HCEC 1CT (cell line): ENCODE results near the gene ZCCHC8.
"Not testable (repeated sequence)": the region's sequence is repeated elsewhere in the genome, so short reads cannot be mapped to it uniquely, and the experiment has no call there.

Experiments
- DNase-seq: peaks from one replicate; pipeline ENCODE4 v3.0.0-alpha.2; 2017

ZCCHC8 gene

GRCh38 chr12:122506393-122506938 is 5.7 kb upstream of the ZCCHC8 start:
- no peak for DNase-seq

- DNase-seq: no peak
Observed at GRCh38 chr12:122505419-122506051, 4.8 kb upstream of the ZCCHC8 start.

- no peak for DNase-seq
Observed at GRCh38 chr12:122503783-122504590, 3.3 kb upstream of the ZCCHC8 start.

- no peak for DNase-seq
Observed at GRCh38 chr12:122503147-122503751, 2.5 kb upstream of the ZCCHC8 start.

- DNase-seq: no peak
Observed at GRCh38 chr12:122501489-122501989, 807 bp upstream of the ZCCHC8 start.

GRCh38 chr12:122499991-122500684 is 594 bp downstream of the ZCCHC8 start:
- peak; percentile 40 for DNase-seq

GRCh38 chr12:122495258-122495657 is 5.5 kb downstream of the ZCCHC8 start:
- DNase-seq: no peak

GRCh38 chr12:122493222-122493621 is 7.5 kb downstream of the ZCCHC8 start:
- not testable (repeated sequence) for DNase-seq

- no peak for DNase-seq
Observed at GRCh38 chr12:122491991-122492390, 8.7 kb downstream of the ZCCHC8 start.

- DNase-seq: no peak
Observed at GRCh38 chr12:122489038-122489437, 11.7 kb downstream of the ZCCHC8 start.

GRCh38 chr12:122487807-122488206 is 12.9 kb downstream of the ZCCHC8 start:
- DNase-seq: not testable (repeated sequence)

GRCh38 chr12:122486805-122487426 is 13.8 kb downstream of the ZCCHC8 start:
- DNase-seq: no peak

GRCh38 chr12:122486360-122486759 is 14.4 kb downstream of the ZCCHC8 start:
- peak; percentile 70 for DNase-seq

- DNase-seq: not testable (repeated sequence)
Observed at GRCh38 chr12:122484385-122484784, 16.3 kb downstream of the ZCCHC8 start.

- DNase-seq: no peak
Observed at GRCh38 chr12:122483969-122484368, 16.8 kb downstream of the ZCCHC8 start.

- no peak for DNase-seq
Observed at GRCh38 chr12:122481861-122482260, 18.9 kb downstream of the ZCCHC8 start.

- DNase-seq: no peak
Observed at GRCh38 chr12:122480753-122481152, 20.0 kb downstream of the ZCCHC8 start.

- DNase-seq: no peak
Observed at GRCh38 chr12:122474324-122474716, 26.4 kb downstream of the ZCCHC8 start.

GRCh38 chr12:122473543-122474323 is 27.0 kb downstream of the ZCCHC8 start:
- DNase-seq: peak; percentile 90

GRCh38 chr12:122471324-122472226 is 29.2 kb downstream of the ZCCHC8 start:
- DNase-seq: peak; percentile 78
